Psoas muscle (tissue), 8 donors: ENCODE results near the gene MSMP. TPM values are rescaled to one million over a fixed set of nuclear protein-coding genes. Genes with fewer than 3 reads are reported as not detected.

ENCODE experiments used
- ATAC-seq, 4 donors: fragments of 200-7000 bp; cut with Tn5 transposase; one replicate each; pipeline ENCODE4 v1.9.1; 2020; ENCODE audit warnings: moderate library complexity in 3 of 4, mild to moderate bottlenecking in 2 of 4
- DNase-seq, 2 donors: peaks; one replicate each; pipeline ENCODE4 v3.0.0-alpha.2; 2020
- H3K27ac ChIP-seq: fragments of 200-600 bp; one replicate; pipeline ENCODE4 v1.8.0; 2022
- H3K27me3 ChIP-seq, 3 donors: fragments of 200-600 bp in 1 of 3; one replicate each; pipeline versions ENCODE4 v1.6.1 to v1.8.0; 2013 to 2022; ENCODE audit warnings: low read length in 2 of 3, mild to moderate bottlenecking in 2 of 3, moderate library complexity in 1 of 3; ENCODE audit not compliant: insufficient read depth in 3 of 3
- H3K36me3 ChIP-seq, 2 donors: fragments of 200-600 bp in 1 of 2; one replicate each; pipeline versions ENCODE4 v1.6.1 to v1.8.0; 2013 to 2022; ENCODE audit warnings: low read depth in 1 of 2, mild to moderate bottlenecking in 1 of 2, moderate library complexity in 1 of 2; ENCODE audit not compliant: insufficient read depth in 1 of 2
- H3K4me1 ChIP-seq: fragments of 200-600 bp; one replicate; pipeline ENCODE4 v1.8.0; 2022
- H3K4me3 ChIP-seq: fragments of 200-600 bp; one replicate; pipeline ENCODE4 v1.8.0; 2022; ENCODE audit warnings: mild to moderate bottlenecking
- H3K9me3 ChIP-seq: fragments of 200-600 bp; one replicate; pipeline ENCODE4 v1.8.0; 2022
- WGBS, 3 donors: extraction: QIAGEN DNeasy Blood & Tissue Kit; methylation state at CpG; one replicate each; pipeline versions ENCODE4 v1.1.6 to v1.1.7; 2013; 5-methylcytosine and 5-hydroxymethylcytosine counted together
- intact Hi-C, 2 donors: fragments of 100-400 bp; cut with DNase I; formaldehyde crosslinking; loops; one replicate each; pipeline versions ENCODE4 v1.11.0 to v1.14.2; 2022
- long read RNA-seq, 2 donors: library from polyadenylated mRNA; unstranded; transcript quantifications; one replicate each; pipeline ENCODE4 v2.0.0, GENCODE V29; 2021
- polyA plus RNA-seq, 3 donors: library from polyadenylated mRNA; stranded (reverse); fragments of 200-250 nt; gene quantifications; one replicate each; pipeline ENCODE4 v1.2.3, GENCODE V29; 2013
- total RNA-seq, 4 donors: library from RNA; stranded (reverse); fragmentation: NEBNext Ultra II Directional in 2 of 4; extraction: Animal tissue kit (Norgen Biotek cat#: 25700) in 2 of 4; gene quantifications; one replicate each; pipeline versions ENCODE4 v1.2.1 to v1.2.4, GENCODE V29; 2021 to 2023
- TF ChIP-seq, protein P1 (sequence below): fragments of 200-600 bp; IDR thresholded peaks from one replicate; pipeline ENCODE4 v1.8.0; 2022; ENCODE audit warnings: antibody characterized with exemption
- donor health status: healthy with polysubstance abuse.
- donor health status: DM: no; HTN: no; CAD: no; lungs with moderate emphysema.
- donor health status: Bipolar disorder and iron deficiency.
- donor health status: healthy.
- donor health status: DM: yes; HTN: yes; CAD: no.
- donor health status: DM: no; HTN: no; CAD: no.
- donor health status: DM: no; HTN: no; CAD: no.
- donor health status: DM: yes; HTN: yes; CAD: no.

MSMP gene
- total RNA-seq (not detected), polyA plus RNA-seq (1 to 10 TPM in 1 of 3 donors, under 1 TPM in 1, not detected in 1; 0.16 to 1.2 TPM)
- long read RNA-seq, donor 1 = 0 reads
- long read RNA-seq, donor 2, partial matches to known transcripts = 0 of 3 reads
- long read RNA-seq, donor 2, other reads (novel, unspliced or antisense) = 3 of 3 reads

DNA sequence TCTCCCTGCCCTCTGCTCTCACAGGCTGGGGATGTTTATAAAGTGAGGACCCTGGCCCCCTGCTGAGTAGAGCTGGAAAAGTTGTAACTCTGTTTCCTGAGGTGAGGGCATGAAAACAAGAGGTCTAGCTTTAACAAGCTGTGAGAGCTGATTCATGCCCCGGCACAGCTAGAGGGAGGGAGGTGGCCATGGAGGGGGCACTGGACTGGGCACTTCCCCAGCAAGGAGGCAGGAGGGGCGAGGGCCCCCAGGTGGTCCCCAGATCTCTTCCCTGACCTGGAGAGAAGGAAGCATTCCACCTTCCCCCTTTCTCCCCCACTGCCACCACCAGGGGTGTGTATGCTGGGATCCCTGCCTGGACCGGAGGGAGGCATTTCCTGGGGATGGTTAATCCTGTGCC, at the start of gene MSMP:
MSMP (minus strand) TSS at position 13 of the 400 bp plus-strand sequence. CDS start 147 bp downstream, outside the sequence.
- peaks cover 29% of the 10 kb centered on the region for H3K4me1 ChIP-seq
- DNase-seq (no peak), ATAC-seq (no peak)
- no peaks in the 10 kb centered on the region for H3K9me3 ChIP-seq
- H3K36me3 ChIP-seq = peaks cover 7 to 59% of the 10 kb centered on the region in 2 donors
- 46 to 57% (median 48%) methylated on average over 2 to 3 of the region's 3 CpGs for WGBS, 3 donors
- no peaks in the 10 kb centered on the region for H3K27me3 ChIP-seq
- intact Hi-C loops = no loop called here
- H3K4me3 ChIP-seq = no peak within 1 kb of the TSS
- no peak within 1 kb of the TSS for H3K27ac ChIP-seq
- TF ChIP-seq, protein P1, sequence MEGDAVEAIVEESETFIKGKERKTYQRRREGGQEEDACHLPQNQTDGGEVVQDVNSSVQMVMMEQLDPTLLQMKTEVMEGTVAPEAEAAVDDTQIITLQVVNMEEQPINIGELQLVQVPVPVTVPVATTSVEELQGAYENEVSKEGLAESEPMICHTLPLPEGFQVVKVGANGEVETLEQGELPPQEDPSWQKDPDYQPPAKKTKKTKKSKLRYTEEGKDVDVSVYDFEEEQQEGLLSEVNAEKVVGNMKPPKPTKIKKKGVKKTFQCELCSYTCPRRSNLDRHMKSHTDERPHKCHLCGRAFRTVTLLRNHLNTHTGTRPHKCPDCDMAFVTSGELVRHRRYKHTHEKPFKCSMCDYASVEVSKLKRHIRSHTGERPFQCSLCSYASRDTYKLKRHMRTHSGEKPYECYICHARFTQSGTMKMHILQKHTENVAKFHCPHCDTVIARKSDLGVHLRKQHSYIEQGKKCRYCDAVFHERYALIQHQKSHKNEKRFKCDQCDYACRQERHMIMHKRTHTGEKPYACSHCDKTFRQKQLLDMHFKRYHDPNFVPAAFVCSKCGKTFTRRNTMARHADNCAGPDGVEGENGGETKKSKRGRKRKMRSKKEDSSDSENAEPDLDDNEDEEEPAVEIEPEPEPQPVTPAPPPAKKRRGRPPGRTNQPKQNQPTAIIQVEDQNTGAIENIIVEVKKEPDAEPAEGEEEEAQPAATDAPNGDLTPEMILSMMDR = no peak

DNA sequence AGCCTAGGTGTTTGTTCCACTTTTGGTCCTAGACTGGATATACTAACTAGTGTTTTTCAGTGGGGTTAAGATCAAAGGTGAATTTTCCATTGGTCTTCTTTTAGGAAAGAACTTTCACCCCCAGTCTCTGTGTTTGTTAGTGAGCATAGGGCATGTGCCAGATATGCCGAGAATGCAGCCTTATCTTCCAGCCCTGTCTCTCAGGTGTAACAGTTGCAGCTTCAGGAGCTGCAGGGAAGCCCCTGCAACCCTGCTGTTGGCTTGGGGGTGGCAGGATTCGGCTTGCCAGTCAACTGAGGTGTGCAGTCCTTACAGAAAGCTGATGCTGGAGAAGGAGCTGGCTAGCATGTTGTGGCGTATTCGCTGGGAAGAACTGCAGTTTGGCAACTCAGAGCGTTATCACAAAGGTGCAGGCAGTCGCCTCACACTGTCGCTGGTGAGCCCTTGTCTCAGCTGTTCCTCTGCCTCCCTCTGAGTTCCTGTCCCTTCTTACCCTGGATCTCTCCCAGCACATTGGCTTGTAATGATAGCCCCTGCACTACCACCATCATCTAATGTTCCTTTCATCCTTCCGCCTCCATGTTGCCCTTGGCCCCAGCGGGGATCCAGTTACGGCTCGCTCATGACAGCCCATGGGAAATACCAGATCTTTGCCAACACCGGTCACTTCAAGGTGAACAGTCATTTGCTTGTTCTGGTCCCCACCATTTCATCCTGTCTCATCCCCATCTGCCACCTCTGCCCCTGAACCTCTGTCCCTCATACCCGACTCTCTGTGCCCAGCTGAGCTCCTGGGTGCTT, 47.5 kb upstream of the MSMP start:
- Histone ChIP-seq H3K27ac (no peak overlapping the region), H3K4me3 (no peak overlapping the region), H3K4me1 (peaks cover 7% of the 10 kb centered on the region), H3K36me3 (peaks cover 3 to 63% of the 10 kb centered on the region in 2 donors), H3K9me3 (no peaks in the 10 kb centered on the region), H3K27me3 (no peaks in the 10 kb centered on the region)
- DNase-seq (no peak), ATAC-seq (peak; percentile 57 to 79 (median 67))
- intact Hi-C loops = no loop called here
- WGBS, 3 donors = 63 to 64% (median 63%) methylated on average over 13 of the region's 13 CpGs
- TF ChIP-seq, protein P1 = no peak

DNA sequence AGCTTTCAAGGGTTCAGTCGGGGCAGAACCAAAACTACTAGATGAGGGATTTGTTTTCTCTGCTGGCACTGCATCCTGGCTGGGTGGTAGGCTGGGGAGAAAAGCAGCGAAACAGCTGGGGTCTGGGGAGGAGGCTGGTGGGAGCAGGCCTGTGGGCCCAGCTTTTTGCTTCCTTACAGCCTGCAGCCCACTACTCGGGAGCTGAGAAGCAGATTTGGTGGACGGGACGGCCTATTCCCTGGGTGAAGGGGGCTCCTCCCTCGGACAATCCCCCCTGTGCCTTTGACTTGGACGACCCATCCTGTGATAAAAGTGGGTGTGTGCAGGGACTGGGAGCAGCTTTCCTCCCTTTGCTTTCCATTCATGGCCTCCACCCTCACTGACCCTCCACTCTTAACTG, 46.5 kb upstream of the MSMP start:
- Histone ChIP-seq H3K36me3 (peaks cover 3 to 53% of the 10 kb centered on the region in 2 donors), H3K4me1 (peaks cover 7% of the 10 kb centered on the region), H3K9me3 (no peaks in the 10 kb centered on the region), H3K27me3 (no peaks in the 10 kb centered on the region), H3K4me3 (no peak overlapping the region), H3K27ac (no peak overlapping the region)
- intact Hi-C loops = no loop called here
- no peak for ATAC-seq
- TF ChIP-seq, protein P1 = no peak
- DNase-seq = no peak
- WGBS, 3 donors = 82 to 91% (median 85%) methylated on average over 7 of the region's 7 CpGs

DNA sequence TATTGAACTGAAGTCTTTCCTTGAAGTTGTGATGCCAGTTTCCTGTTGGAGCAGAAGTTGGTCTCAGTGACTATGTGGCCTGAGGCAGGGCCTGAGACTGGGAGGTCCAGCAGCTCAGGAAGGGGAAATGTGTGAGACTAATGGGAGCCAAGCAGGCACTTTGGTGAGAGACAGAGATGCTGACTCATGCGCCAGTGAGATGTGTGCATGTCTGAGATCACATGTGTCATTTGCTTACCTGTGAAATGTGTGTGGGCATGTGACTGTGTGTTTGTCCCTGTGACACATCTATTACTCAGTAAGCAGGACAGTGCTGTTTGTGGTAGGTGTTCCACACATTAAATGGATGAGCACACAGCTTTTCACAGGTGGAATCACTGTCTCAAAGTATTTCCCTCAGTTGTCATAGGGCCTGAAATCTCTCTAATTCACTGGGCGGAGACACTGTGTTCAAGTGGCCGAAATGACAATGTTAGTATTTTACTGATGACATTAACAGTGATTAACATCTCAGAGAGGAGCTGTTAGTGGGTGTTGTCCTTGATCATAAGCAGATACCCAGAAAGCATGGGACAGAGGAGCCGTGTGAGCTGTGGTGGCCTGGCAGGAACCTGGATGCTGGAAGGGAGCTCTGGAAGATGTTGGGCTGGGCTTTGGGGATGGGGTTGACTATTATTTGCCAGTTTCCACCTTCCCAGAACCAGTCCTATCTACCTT, 44.7 kb upstream of the MSMP start:
- TF ChIP-seq, protein P1 = no peak
- Histone ChIP-seq H3K27me3 (no peaks in the 10 kb centered on the region), H3K4me1 (peaks cover 17% of the 10 kb centered on the region), H3K36me3 (peaks cover 3 to 41% of the 10 kb centered on the region in 2 donors), H3K9me3 (no peaks in the 10 kb centered on the region), H3K27ac (no peak overlapping the region), H3K4me3 (no peak overlapping the region)
- DNase-seq (no peak), ATAC-seq (peak in 3 of 4 donors; percentile 41 to 56 (median 56))
- intact Hi-C loops = no loop called here
- WGBS, 3 donors = 90 to 96% (median 92%) methylated on average over 4 of the region's 4 CpGs
